GM18951 (cell line): ENCODE data around the gene MYO1D.
A peak's percentile ranks its signal among the peaks of the same experiment; 100 is the strongest.

ENCODE experiments used
- POLR2A ChIP-seq: IDR thresholded peaks from 4 replicates; pipeline ENCODE4 v1.6.1; 2011; ENCODE audit warnings: mild to moderate bottlenecking; ENCODE audit not compliant: insufficient read length, insufficient read depth; ENCODE audit errors: extremely low read depth
- in situ Hi-C: fragments of 300-500 bp; cut with MboI; formaldehyde crosslinking; loops from one replicate; pipeline ENCODE4 v1.12.0; 2022; ENCODE audit warnings: low sequenced_read_pairs, mixed read lengths, inconsistent platforms; ENCODE audit not compliant: unreplicated experiment

The MYO1D gene

GRCh38 chr17:32492264-32492589 is 384.7 kb downstream of the MYO1D start:
- TF ChIP-seq POLR2A: no peak
- in situ Hi-C loops: no loop called here

GRCh38 chr17:32491371-32492263 is 385.3 kb downstream of the MYO1D start:
- in situ Hi-C loops: no loop called here
- TF ChIP-seq POLR2A: no peak

GRCh38 chr17:32490101-32490482 is 386.8 kb downstream of the MYO1D start:
- no peak for TF ChIP-seq POLR2A
- in situ Hi-C loops: no loop called here

GRCh38 chr17:32489320-32490100 is 387.4 kb downstream of the MYO1D start:
- in situ Hi-C loops: no loop called here
- no peak for TF ChIP-seq POLR2A

GRCh38 chr17:32488604-32489180 is 388.2 kb downstream of the MYO1D start:
- in situ Hi-C loops: no loop called here
- TF ChIP-seq POLR2A: no peak

GRCh38 chr17:32488177-32488542 is 388.8 kb downstream of the MYO1D start:
- TF ChIP-seq POLR2A: no peak
- in situ Hi-C loops: no loop called here

GRCh38 chr17:32487473-32488176 is 389.3 kb downstream of the MYO1D start:
- in situ Hi-C loops: no loop called here
- no peak for TF ChIP-seq POLR2A

GRCh38 chr17:32486701-32487472 is 390.0 kb downstream of the MYO1D start, which contains the start of gene CDK5R1:
Gene CDK5R1 (plus strand): TSS chr17:32486993. CDS start chr17:32487621, 628 bp downstream.
- in situ Hi-C loops: no loop called here

GRCh38 chr17:32486111-32486700 is 390.7 kb downstream of the MYO1D start:
- in situ Hi-C loops: no loop called here
- no peak for TF ChIP-seq POLR2A

More at GRCh38 chr17:32486701-32487472, 390.0 kb downstream of the MYO1D start, which contains the start of gene CDK5R1:
- peak; percentile 36 for TF ChIP-seq POLR2A

GRCh38 chr17:32485261-32486110 is 391.4 kb downstream of the MYO1D start:
- in situ Hi-C loops: no loop called here
- TF ChIP-seq POLR2A: no peak

- TF ChIP-seq POLR2A: no peak
Measured at GRCh38 chr17:32484628-32485027, 392.3 kb downstream of the MYO1D start.

More at GRCh38 chr17:32484628-32485027, 392.3 kb downstream of the MYO1D start:
- in situ Hi-C loops: no loop called here
